GM23338 (cell line): ENCODE results near the gene WSCD2. TPM values are rescaled to one million over a fixed set of nuclear protein-coding genes. Genes with fewer than 3 reads are reported as not detected.

Experiments
- ATAC-seq: fragments of 200-7000 bp; cut with Tn5 transposase; 3 replicates; pipeline ENCODE4 v1.9.1; 2020
- DNase-seq: peaks from one replicate; pipeline ENCODE4 v3.0.0-alpha.2; 2015; ENCODE audit warnings: low spot score
- H2AFZ ChIP-seq: fragments of 200-600 bp; sonication (generic); 2 replicates; pipeline ENCODE4 v1.8.0; 2016; ENCODE audit warnings: antibody characterized with exemption, mild to moderate bottlenecking, moderate library complexity
- H3F3A ChIP-seq: fragments of 200-600 bp; sonication (generic); replicated peaks from 2 replicates; pipeline ENCODE4 v1.8.0; 2017; ENCODE audit warnings: antibody characterized with exemption, mixed run types, low read depth
- H3K27ac ChIP-seq: fragments of 200-600 bp; sonication (generic); 2 replicates; pipeline ENCODE4 v1.6.1; 2016; ENCODE audit warnings: low read depth
- H3K27me3 ChIP-seq: fragments of 200-600 bp; sonication (generic); 2 replicates; pipeline ENCODE4 v1.8.0; 2016; ENCODE audit warnings: mild to moderate bottlenecking, mixed run types, moderate library complexity; ENCODE audit not compliant: insufficient read depth
- H3K36me3 ChIP-seq: fragments of 200-600 bp; sonication (generic); 2 replicates; pipeline ENCODE4 v1.8.0; 2016; ENCODE audit warnings: mild to moderate bottlenecking; ENCODE audit not compliant: insufficient read depth
- H3K4me1 ChIP-seq: fragments of 200-600 bp; sonication (generic); 2 replicates; pipeline ENCODE4 v1.8.0; 2016; ENCODE audit warnings: mild to moderate bottlenecking, moderate library complexity; ENCODE audit not compliant: insufficient read depth
- H3K4me2 ChIP-seq: fragments of 200-600 bp; sonication (generic); 2 replicates; pipeline ENCODE4 v1.7.1; 2017; ENCODE audit warnings: mixed run types
- H3K4me3 ChIP-seq: fragments of 200-600 bp; sonication (generic); 2 replicates; pipeline ENCODE4 v1.6.1; 2016; ENCODE audit warnings: mixed run types
- H3K79me2 ChIP-seq: fragments of 200-600 bp; sonication (generic); replicated peaks from 2 replicates; pipeline ENCODE4 v1.8.0; 2017; ENCODE audit warnings: mild to moderate bottlenecking; ENCODE audit not compliant: insufficient read depth
- H3K9me2 ChIP-seq: fragments of 200-600 bp; sonication (generic); 2 replicates; pipeline ENCODE4 v1.8.0; 2017; ENCODE audit not compliant: insufficient read depth
- H4K20me1 ChIP-seq: fragments of 200-600 bp; sonication (generic); replicated peaks from 2 replicates; pipeline ENCODE4 v1.8.0; 2017; ENCODE audit warnings: mild to moderate bottlenecking; ENCODE audit not compliant: insufficient read depth
- H3K27ac Mint-ChIP-seq: 2 replicates; pipeline ENCODE4 v1.8.0; 2020; ENCODE audit warnings: inconsistent platforms, mild to moderate bottlenecking, moderate library complexity, mixed read lengths
- H3K27me3 Mint-ChIP-seq: 3 replicates; pipeline ENCODE4 v1.8.0; 2022; ENCODE audit warnings: low read depth, mild to moderate bottlenecking, moderate library complexity, mixed read lengths, inconsistent platforms; ENCODE audit not compliant: insufficient read depth, poor library complexity
- H3K36me3 Mint-ChIP-seq: 3 replicates; pipeline ENCODE4 v1.8.0; 2021; ENCODE audit warnings: low read depth, mild to moderate bottlenecking, inconsistent platforms, moderate library complexity, mixed read lengths
- H3K4me1 Mint-ChIP-seq: 3 replicates; pipeline ENCODE4 v1.8.0; 2020; ENCODE audit warnings: mild to moderate bottlenecking, inconsistent platforms, mixed read lengths
- H3K4me3 Mint-ChIP-seq: 3 replicates; pipeline ENCODE4 v1.8.0; 2021; ENCODE audit warnings: moderate library complexity, mild to moderate bottlenecking, inconsistent platforms, mixed read lengths
- H3K9me3 Mint-ChIP-seq: 3 replicates; pipeline ENCODE4 v1.8.0; 2020; ENCODE audit warnings: moderate library complexity, mild to moderate bottlenecking, inconsistent platforms, mixed read lengths
- CREB1 ChIP-seq: fragments of 250-450 bp; sonication (Bioruptor Pico); IDR thresholded peaks from 2 replicates; pipeline ENCODE4 v1.5.0; 2020; ENCODE audit warnings: low read depth, mild to moderate bottlenecking, moderate library complexity
- EZH2phosphoT487 ChIP-seq: fragments of 200-600 bp; sonication (generic); IDR thresholded peaks from one replicate; pipeline ENCODE4 v1.8.1; 2018; ENCODE audit warnings: antibody characterized with exemption; ENCODE audit not compliant: unreplicated experiment
- JUNB ChIP-seq: IDR thresholded peaks from one replicate; pipeline ENCODE4 v1.6.1; 2016; ENCODE audit warnings: antibody characterized with exemption; ENCODE audit not compliant: unreplicated experiment
- NANOG ChIP-seq: IDR thresholded peaks from 2 replicates; pipeline ENCODE4 v1.6.1; 2016; ENCODE audit warnings: antibody characterized with exemption, borderline replicate concordance
- POLR2AphosphoS5 ChIP-seq: IDR thresholded peaks from 2 replicates; pipeline ENCODE4 v1.6.1; 2016; ENCODE audit warnings: antibody characterized with exemption, low read depth
- ZNF331 ChIP-seq: fragments of 250-450 bp; sonication (Bioruptor Pico); IDR thresholded peaks from 2 replicates; pipeline ENCODE4 v1.5.0; 2020; ENCODE audit warnings: low read depth, mild to moderate bottlenecking, moderate library complexity
- polyA plus RNA-seq: library from polyadenylated mRNA; unstranded; fragments of >200 nt; fragmentation: Nextera tagmentation; extraction: Ambion mirVana; gene quantifications from 2 replicates; pipeline ENCODE4 v1.2.1, GENCODE V29; 2016
- total RNA-seq: library from RNA; depleted of rRNA; stranded (reverse); fragments of >200 nt; shearing (Covaris generic); gene quantifications from 2 replicates; pipeline ENCODE4 v1.2.3, GENCODE V29; 2014
- TF ChIP-seq, protein P1 (sequence below): IDR thresholded peaks from one replicate; pipeline ENCODE4 v1.6.1; 2018; ENCODE audit warnings: antibody characterized with exemption; ENCODE audit not compliant: unreplicated experiment
- TF ChIP-seq, protein P2 (sequence below): IDR thresholded peaks from 2 replicates; pipeline ENCODE4 v1.6.1; 2016; ENCODE audit warnings: antibody characterized with exemption
- TF ChIP-seq, protein P3 (sequence below): fragments of 250-450 bp; sonication (Bioruptor Pico); IDR thresholded peaks from 2 replicates; pipeline ENCODE4 v1.5.0; 2020; ENCODE audit warnings: mild to moderate bottlenecking, moderate library complexity

The WSCD2 gene
- total and polyA plus RNA-seq, 2 experiments from 2014 or later: 0.66 to 3.1 TPM

DNA sequence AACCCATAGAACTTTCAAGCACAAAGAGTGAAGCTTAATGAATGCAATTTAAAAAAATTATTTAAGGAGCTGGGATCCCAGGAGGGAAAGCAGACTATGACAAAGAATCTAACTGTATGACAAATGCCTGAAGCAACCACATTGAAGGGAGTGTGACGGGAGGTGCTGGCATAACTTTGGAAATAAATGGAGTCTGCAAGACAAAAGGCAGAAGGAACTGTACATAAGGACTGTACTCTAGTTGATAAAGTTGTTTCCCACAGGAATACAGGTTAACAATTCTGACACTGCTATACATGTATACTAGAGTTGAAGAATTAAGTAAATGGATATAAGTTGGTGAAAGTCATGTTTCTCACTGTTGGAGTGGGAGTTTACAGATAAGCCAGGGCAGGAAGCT, 41.2 kb upstream of the WSCD2 start:
- no peaks in the 10 kb centered on the region for H3K36me3 ChIP-seq
- Mint-ChIP-seq H3K36me3 (0 out of 3 replicates have a peak, but pooled peaks cover 5% of the 10 kb centered on the region), H3K4me3 (no peak overlapping the region), H3K27ac (no peak overlapping the region), H3K9me3 (peaks cover 26% of the 10 kb centered on the region), H3K4me1 (peaks cover 9% of the 10 kb centered on the region), H3K27me3 (peaks cover 1% of the 10 kb centered on the region)
- no peak overlapping the region for H3K4me3 ChIP-seq
- no peak overlapping the region for H3K27ac ChIP-seq
- no peaks in the 10 kb centered on the region for H3K79me2 ChIP-seq
- no peaks in the 10 kb centered on the region for H3K27me3 ChIP-seq
- peaks cover 6% of the 10 kb centered on the region; the same call in 1 of the 2 replicates for H3K9me2 ChIP-seq
- no peak overlapping the region for H2AFZ ChIP-seq
- H3K4me1 ChIP-seq: no peaks in the 10 kb centered on the region; the same call in 1 of the 2 replicates
- H3K4me2 ChIP-seq: no peak overlapping the region
- ATAC-seq (no peak), DNase-seq (no peak)
- TF ChIP-seq, protein P1, sequence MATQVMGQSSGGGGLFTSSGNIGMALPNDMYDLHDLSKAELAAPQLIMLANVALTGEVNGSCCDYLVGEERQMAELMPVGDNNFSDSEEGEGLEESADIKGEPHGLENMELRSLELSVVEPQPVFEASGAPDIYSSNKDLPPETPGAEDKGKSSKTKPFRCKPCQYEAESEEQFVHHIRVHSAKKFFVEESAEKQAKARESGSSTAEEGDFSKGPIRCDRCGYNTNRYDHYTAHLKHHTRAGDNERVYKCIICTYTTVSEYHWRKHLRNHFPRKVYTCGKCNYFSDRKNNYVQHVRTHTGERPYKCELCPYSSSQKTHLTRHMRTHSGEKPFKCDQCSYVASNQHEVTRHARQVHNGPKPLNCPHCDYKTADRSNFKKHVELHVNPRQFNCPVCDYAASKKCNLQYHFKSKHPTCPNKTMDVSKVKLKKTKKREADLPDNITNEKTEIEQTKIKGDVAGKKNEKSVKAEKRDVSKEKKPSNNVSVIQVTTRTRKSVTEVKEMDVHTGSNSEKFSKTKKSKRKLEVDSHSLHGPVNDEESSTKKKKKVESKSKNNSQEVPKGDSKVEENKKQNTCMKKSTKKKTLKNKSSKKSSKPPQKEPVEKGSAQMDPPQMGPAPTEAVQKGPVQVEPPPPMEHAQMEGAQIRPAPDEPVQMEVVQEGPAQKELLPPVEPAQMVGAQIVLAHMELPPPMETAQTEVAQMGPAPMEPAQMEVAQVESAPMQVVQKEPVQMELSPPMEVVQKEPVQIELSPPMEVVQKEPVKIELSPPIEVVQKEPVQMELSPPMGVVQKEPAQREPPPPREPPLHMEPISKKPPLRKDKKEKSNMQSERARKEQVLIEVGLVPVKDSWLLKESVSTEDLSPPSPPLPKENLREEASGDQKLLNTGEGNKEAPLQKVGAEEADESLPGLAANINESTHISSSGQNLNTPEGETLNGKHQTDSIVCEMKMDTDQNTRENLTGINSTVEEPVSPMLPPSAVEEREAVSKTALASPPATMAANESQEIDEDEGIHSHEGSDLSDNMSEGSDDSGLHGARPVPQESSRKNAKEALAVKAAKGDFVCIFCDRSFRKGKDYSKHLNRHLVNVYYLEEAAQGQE: no peak
- TF ChIP-seq EZH2phosphoT487 (no peak), JUNB (no peak), ZNF331 (no peak), POLR2AphosphoS5 (no peak), CREB1 (CRISPR knock-in tag) (no peak), NANOG (no peak)
- TF ChIP-seq, protein P2, sequence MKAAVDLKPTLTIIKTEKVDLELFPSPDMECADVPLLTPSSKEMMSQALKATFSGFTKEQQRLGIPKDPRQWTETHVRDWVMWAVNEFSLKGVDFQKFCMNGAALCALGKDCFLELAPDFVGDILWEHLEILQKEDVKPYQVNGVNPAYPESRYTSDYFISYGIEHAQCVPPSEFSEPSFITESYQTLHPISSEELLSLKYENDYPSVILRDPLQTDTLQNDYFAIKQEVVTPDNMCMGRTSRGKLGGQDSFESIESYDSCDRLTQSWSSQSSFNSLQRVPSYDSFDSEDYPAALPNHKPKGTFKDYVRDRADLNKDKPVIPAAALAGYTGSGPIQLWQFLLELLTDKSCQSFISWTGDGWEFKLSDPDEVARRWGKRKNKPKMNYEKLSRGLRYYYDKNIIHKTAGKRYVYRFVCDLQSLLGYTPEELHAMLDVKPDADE: no peak
- TF ChIP-seq, protein P3, sequence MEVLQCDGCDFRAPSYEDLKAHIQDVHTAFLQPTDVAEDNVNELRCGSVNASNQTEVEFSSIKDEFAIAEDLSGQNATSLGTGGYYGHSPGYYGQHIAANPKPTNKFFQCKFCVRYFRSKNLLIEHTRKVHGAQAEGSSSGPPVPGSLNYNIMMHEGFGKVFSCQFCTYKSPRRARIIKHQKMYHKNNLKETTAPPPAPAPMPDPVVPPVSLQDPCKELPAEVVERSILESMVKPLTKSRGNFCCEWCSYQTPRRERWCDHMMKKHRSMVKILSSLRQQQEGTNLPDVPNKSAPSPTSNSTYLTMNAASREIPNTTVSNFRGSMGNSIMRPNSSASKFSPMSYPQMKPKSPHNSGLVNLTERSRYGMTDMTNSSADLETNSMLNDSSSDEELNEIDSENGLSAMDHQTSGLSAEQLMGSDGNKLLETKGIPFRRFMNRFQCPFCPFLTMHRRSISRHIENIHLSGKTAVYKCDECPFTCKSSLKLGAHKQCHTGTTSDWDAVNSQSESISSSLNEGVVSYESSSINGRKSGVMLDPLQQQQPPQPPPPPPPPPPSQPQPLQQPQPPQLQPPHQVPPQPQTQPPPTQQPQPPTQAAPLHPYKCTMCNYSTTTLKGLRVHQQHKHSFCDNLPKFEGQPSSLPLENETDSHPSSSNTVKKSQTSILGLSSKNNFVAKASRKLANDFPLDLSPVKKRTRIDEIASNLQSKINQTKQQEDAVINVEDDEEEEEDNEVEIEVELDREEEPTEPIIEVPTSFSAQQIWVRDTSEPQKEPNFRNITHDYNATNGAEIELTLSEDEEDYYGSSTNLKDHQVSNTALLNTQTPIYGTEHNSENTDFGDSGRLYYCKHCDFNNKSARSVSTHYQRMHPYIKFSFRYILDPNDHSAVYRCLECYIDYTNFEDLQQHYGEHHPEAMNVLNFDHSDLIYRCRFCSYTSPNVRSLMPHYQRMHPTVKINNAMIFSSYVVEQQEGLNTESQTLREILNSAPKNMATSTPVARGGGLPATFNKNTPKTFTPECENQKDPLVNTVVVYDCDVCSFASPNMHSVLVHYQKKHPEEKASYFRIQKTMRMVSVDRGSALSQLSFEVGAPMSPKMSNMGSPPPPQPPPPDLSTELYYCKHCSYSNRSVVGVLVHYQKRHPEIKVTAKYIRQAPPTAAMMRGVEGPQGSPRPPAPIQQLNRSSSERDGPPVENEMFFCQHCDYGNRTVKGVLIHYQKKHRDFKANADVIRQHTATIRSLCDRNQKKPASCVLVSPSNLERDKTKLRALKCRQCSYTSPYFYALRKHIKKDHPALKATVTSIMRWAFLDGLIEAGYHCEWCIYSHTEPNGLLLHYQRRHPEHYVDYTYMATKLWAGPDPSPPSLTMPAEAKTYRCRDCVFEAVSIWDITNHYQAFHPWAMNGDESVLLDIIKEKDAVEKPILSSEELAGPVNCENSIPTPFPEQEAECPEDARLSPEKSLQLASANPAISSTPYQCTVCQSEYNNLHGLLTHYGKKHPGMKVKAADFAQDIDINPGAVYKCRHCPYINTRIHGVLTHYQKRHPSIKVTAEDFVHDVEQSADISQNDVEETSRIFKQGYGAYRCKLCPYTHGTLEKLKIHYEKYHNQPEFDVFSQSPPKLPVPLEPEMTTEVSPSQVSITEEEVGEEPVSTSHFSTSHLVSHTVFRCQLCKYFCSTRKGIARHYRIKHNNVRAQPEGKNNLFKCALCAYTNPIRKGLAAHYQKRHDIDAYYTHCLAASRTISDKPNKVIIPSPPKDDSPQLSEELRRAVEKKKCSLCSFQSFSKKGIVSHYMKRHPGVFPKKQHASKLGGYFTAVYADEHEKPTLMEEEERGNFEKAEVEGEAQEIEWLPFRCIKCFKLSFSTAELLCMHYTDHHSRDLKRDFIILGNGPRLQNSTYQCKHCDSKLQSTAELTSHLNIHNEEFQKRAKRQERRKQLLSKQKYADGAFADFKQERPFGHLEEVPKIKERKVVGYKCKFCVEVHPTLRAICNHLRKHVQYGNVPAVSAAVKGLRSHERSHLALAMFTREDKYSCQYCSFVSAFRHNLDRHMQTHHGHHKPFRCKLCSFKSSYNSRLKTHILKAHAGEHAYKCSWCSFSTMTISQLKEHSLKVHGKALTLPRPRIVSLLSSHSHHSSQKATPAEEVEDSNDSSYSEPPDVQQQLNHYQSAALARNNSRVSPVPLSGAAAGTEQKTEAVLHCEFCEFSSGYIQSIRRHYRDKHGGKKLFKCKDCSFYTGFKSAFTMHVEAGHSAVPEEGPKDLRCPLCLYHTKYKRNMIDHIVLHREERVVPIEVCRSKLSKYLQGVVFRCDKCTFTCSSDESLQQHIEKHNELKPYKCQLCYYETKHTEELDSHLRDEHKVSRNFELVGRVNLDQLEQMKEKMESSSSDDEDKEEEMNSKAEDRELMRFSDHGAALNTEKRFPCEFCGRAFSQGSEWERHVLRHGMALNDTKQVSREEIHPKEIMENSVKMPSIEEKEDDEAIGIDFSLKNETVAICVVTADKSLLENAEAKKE (CRISPR knock-in tag): no peak
- no peaks in the 10 kb centered on the region for H3F3A ChIP-seq
- H4K20me1 ChIP-seq: no peaks in the 10 kb centered on the region
